Stimulated activated CD8-positive, alpha-beta memory T cell treated with anti-CD3 and anti-CD28 coated beads, Interleukin-7, amount 100 ng/mL, for 4 hours (primary cell): ENCODE data around the gene MAPK14.

ENCODE experiments used
- DNase-seq, 2 donors: peaks; one replicate each; pipeline ENCODE4 v3.0.0-alpha.2; 2020; ENCODE audit warnings: low read depth in 2 of 2

MAPK14 gene

GRCh38 chr6:36135053-36135731, 107.6 kb downstream of the MAPK14 start:
- no peak for DNase-seq

- DNase-seq = no peak
These were observed 108.4 kb downstream of the MAPK14 start for GRCh38 chr6:36136034-36136433.

GRCh38 chr6:36136551-36136950, 108.9 kb downstream of the MAPK14 start:
- no peak for DNase-seq

GRCh38 chr6:36138667-36139066, 111.1 kb downstream of the MAPK14 start:
- DNase-seq = no peak

GRCh38 chr6:36139431-36139830, 111.8 kb downstream of the MAPK14 start:
- no peak for DNase-seq

GRCh38 chr6:36139991-36140710, 112.5 kb downstream of the MAPK14 start:
- no peak for DNase-seq

- DNase-seq = no peak
These were observed 113.5 kb downstream of the MAPK14 start for GRCh38 chr6:36141091-36141490.

GRCh38 chr6:36141961-36142360, 114.4 kb downstream of the MAPK14 start:
- no peak for DNase-seq

GRCh38 chr6:36142971-36143838, 115.6 kb downstream of the MAPK14 start:
- DNase-seq = no peak

- DNase-seq = no peak
These were observed 117.9 kb downstream of the MAPK14 start for GRCh38 chr6:36145495-36145894.

GRCh38 chr6:36147294-36147693, 119.7 kb downstream of the MAPK14 start:
- DNase-seq = no peak

- DNase-seq = no peak
These were observed 121.9 kb downstream of the MAPK14 start for GRCh38 chr6:36149476-36149875.

- no peak for DNase-seq
These were observed 122.7 kb downstream of the MAPK14 start for GRCh38 chr6:36150283-36150682.

- no peak for DNase-seq
These were observed 126.7 kb downstream of the MAPK14 start for GRCh38 chr6:36154286-36154685.

- no peak for DNase-seq
These were observed 128.1 kb downstream of the MAPK14 start for GRCh38 chr6:36155662-36156061.

- DNase-seq = no peak
These were observed 132.6 kb downstream of the MAPK14 start for GRCh38 chr6:36160147-36160760.
